ENCODE measurements around the gene ADORA1. TPM values are rescaled to one million over a fixed set of nuclear protein-coding genes. Genes with fewer than 3 reads are reported as not detected.

The ADORA1 gene
- total and polyA plus RNA-seq, 10 of the 15 experiments (the other 5 are each of a cell fraction or from before 2014, with no cell fraction given): not detected

DNA sequence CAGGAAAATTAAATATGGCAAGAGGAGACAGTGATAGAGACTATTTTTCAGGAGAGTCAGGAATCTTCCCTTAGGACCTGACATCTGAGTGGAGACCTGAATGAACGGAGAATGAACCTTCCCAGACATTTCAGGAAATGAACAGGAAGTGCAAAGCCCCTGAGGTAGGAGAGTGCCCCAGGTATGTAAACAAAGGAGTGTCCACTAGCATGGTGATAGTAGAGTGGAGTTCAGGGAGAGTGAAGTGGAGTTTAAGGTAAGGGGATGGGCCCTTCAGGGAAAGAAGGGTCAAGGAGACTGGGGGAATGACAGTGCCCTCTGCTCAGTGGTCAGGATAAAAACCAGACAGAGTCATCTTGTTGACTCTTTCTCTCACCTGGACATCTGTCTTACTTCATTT is 28.8 kb downstream of the ADORA1 start (continued):
- TF ChIP-seq, protein P1, sequence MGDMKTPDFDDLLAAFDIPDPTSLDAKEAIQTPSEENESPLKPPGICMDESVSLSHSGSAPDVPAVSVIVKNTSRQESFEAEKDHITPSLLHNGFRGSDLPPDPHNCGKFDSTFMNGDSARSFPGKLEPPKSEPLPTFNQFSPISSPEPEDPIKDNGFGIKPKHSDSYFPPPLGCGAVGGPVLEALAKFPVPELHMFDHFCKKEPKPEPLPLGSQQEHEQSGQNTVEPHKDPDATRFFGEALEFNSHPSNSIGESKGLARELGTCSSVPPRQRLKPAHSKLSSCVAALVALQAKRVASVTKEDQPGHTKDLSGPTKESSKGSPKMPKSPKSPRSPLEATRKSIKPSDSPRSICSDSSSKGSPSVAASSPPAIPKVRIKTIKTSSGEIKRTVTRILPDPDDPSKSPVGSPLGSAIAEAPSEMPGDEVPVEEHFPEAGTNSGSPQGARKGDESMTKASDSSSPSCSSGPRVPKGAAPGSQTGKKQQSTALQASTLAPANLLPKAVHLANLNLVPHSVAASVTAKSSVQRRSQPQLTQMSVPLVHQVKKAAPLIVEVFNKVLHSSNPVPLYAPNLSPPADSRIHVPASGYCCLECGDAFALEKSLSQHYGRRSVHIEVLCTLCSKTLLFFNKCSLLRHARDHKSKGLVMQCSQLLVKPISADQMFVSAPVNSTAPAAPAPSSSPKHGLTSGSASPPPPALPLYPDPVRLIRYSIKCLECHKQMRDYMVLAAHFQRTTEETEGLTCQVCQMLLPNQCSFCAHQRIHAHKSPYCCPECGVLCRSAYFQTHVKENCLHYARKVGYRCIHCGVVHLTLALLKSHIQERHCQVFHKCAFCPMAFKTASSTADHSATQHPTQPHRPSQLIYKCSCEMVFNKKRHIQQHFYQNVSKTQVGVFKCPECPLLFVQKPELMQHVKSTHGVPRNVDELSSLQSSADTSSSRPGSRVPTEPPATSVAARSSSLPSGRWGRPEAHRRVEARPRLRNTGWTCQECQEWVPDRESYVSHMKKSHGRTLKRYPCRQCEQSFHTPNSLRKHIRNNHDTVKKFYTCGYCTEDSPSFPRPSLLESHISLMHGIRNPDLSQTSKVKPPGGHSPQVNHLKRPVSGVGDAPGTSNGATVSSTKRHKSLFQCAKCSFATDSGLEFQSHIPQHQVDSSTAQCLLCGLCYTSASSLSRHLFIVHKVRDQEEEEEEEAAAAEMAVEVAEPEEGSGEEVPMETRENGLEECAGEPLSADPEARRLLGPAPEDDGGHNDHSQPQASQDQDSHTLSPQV (IDR thresholded peaks at IDR 0.05): no peak
- no peak for TF ChIP-seq SUZ12 (IDR thresholded peaks at IDR 0.05; ENCODE audit: unreplicated experiment)
- TF ChIP-seq, protein P2, sequence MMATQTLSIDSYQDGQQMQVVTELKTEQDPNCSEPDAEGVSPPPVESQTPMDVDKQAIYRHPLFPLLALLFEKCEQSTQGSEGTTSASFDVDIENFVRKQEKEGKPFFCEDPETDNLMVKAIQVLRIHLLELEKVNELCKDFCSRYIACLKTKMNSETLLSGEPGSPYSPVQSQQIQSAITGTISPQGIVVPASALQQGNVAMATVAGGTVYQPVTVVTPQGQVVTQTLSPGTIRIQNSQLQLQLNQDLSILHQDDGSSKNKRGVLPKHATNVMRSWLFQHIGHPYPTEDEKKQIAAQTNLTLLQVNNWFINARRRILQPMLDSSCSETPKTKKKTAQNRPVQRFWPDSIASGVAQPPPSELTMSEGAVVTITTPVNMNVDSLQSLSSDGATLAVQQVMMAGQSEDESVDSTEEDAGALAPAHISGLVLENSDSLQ (IDR thresholded peaks at IDR 0.05): no peak

DNA sequence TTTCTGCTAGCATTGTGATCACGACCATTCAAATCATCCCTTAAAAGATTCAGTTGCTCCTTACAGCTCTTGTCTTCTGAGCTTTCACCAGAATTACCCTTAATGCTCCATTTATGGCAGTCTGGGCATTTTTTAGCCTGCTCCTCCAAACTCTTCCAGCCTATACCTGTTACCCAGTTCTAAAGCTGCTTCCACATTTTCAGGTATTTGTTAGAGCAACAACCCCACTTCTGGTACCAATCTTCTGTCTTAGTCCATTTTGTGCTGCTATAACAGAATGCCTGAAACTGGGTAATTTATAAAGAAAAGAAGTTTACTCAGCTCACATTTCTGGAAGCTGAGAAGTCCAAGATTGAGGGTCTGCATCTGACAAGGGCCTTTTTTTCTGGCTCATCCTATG is 30.9 kb downstream of the ADORA1 start:
- Histone ChIP-seq H3K27me3 (replicated peaks in 1 of 2; ENCODE audit: control insufficient read depth in 2 of 2, insufficient read depth in 2 of 2, low read length in 1 of 2) (peaks cover 0 to 6% of the 10 kb centered on the region in 2 experiments; a peak in 3 of 4 replicates), H4K20me1 (ENCODE audit: control insufficient read depth, insufficient read depth) (no peaks in the 10 kb centered on the region), H2AFZ (ENCODE audit: control insufficient read depth, low read depth, low read length) (no peak overlapping the region), H3K27ac (ENCODE audit: control insufficient read depth, insufficient read depth) (no peak overlapping the region), H3K36me3 (ENCODE audit: control insufficient read depth in 2 of 2, insufficient read depth in 2 of 2, low read length in 1 of 2) (no peaks in the 10 kb centered on the region), H3K4me3 (no peak overlapping the region), H3K79me2 (ENCODE audit: control insufficient read depth, insufficient read depth, low read length) (no peaks in the 10 kb centered on the region), H3K4me2 (ENCODE audit: control insufficient read depth, insufficient read depth) (no peak overlapping the region), H3K9me3 (replicated peaks; ENCODE audit: control insufficient read depth, insufficient read depth, low read length) (no peaks in the 10 kb centered on the region), H3K9ac (ENCODE audit: control insufficient read depth, insufficient read depth, low read length) (no peak overlapping the region), H3K4me1 (ENCODE audit: control insufficient read depth, insufficient read depth, low read length) (no peaks in the 10 kb centered on the region)
- CTCF ChIA-PET: interaction anchor here (1.1 to 1.2 kb wide), 2 partner anchors 109 to 119 kb away, joined by 3 read pairs; no protein-coding TSS in a partner anchor
- in situ Hi-C loops (cut with MboI): no loop called here
- POLR2A ChIA-PET: no interaction called here
- intact Hi-C loops (cut with micrococcal nuclease; ENCODE audit: unreplicated experiment): no loop called here
- FAIRE-seq (no peak), DNase-seq (ENCODE audit: low read depth, low spot score) (no peak), ATAC-seq (no peak)
- SMC1A ChIA-PET (ENCODE audit: uncharacterized antibody, unreplicated experiment): interaction anchor here (0.9 kb wide), 1 partner anchor 15 kb away, joined by 3 read pairs; no protein-coding TSS in a partner anchor
- RAD21 ChIA-PET (ENCODE audit: unreplicated experiment): no interaction called here
- BruUV-seq (replicated peaks): no TSS peak
- 0% methylated on average over 1 of the region's 1 CpG for WGBS (ENCODE audit: insufficient coverage, insufficient replicate concordance, low lambda C conversion rate, missing lambda C conversion rate)
- no peak for TF ChIP-seq NR2F1 (conservative IDR thresholded peaks at IDR 0.05)
- TF ChIP-seq, protein P3, sequence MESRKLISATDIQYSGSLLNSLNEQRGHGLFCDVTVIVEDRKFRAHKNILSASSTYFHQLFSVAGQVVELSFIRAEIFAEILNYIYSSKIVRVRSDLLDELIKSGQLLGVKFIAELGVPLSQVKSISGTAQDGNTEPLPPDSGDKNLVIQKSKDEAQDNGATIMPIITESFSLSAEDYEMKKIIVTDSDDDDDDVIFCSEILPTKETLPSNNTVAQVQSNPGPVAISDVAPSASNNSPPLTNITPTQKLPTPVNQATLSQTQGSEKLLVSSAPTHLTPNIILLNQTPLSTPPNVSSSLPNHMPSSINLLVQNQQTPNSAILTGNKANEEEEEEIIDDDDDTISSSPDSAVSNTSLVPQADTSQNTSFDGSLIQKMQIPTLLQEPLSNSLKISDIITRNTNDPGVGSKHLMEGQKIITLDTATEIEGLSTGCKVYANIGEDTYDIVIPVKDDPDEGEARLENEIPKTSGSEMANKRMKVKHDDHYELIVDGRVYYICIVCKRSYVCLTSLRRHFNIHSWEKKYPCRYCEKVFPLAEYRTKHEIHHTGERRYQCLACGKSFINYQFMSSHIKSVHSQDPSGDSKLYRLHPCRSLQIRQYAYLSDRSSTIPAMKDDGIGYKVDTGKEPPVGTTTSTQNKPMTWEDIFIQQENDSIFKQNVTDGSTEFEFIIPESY (IDR thresholded peaks at IDR 0.05): no peak
- TF ChIP-seq ZNF622 (IDR thresholded peaks at IDR 0.05): no peak
- no peak for TF ChIP-seq PAX5 (IDR thresholded peaks at IDR 0.05; ENCODE audit: borderline replicate concordance, low read depth, low read length)
- TF ChIP-seq KLF5 (IDR thresholded peaks at IDR 0.05; ENCODE audit: partially characterized antibody): no peak

All from GM12878 (cell line).